CD14-positive monocyte (primary cell): Measurements from ENCODE around the gene IGSF9B. TPM values are rescaled to one million over a fixed set of nuclear protein-coding genes. Genes with fewer than 3 reads are reported as not detected.

ENCODE experiments used
- DNase-seq, 3 donors: peaks; one replicate each; pipeline ENCODE4 v3.0.0-alpha.2; 2011 to 2022
- H2AFZ ChIP-seq: 2 replicates; pipeline ENCODE4 v1.6.0; 2012; ENCODE audit warnings: mild to moderate bottlenecking, low read depth, low read length, inconsistent platforms; ENCODE audit not compliant: insufficient read depth, poor library complexity, severe bottlenecking
- H3K27ac ChIP-seq, 2 donors: 1 replicate in 1 of 2; 2 replicates in 1 of 2; pipeline ENCODE4 v1.5.1; 2012 to 2013; ENCODE audit warnings: low read length in 2 of 2, control low read depth in 1 of 2, inconsistent platforms in 1 of 2, low read depth in 1 of 2, mild to moderate bottlenecking in 1 of 2
- H3K27me3 ChIP-seq, 2 donors: one replicate each; pipeline versions ENCODE4 v1.6.0 to v1.6.1; 2011 to 2013; ENCODE audit warnings: low read length in 2 of 2; ENCODE audit not compliant: control insufficient read depth in 2 of 2, insufficient read depth in 2 of 2
- H3K36me3 ChIP-seq, 2 donors: replicated peaks in 1 of 2; 1 replicate in 1 of 2; 2 replicates in 1 of 2; pipeline versions ENCODE4 v1.5.1 to v1.6.1; 2012 to 2013; ENCODE audit warnings: low read length in 2 of 2, control low read depth in 1 of 2, inconsistent platforms in 1 of 2, mild to moderate bottlenecking in 1 of 2; ENCODE audit not compliant: insufficient read depth in 2 of 2, control insufficient read depth in 1 of 2
- H3K4me1 ChIP-seq, 2 donors: 1 replicate in 1 of 2; 2 replicates in 1 of 2; pipeline versions ENCODE4 v1.5.1 to v1.6.1; 2012 to 2013; ENCODE audit warnings: low read length in 2 of 2, control low read depth in 1 of 2, inconsistent platforms in 1 of 2, mild to moderate bottlenecking in 1 of 2, moderate library complexity in 1 of 2; ENCODE audit not compliant: insufficient read depth in 2 of 2, control insufficient read depth in 1 of 2
- H3K4me2 ChIP-seq: replicated peaks from 2 replicates; pipeline ENCODE3; 2012; ENCODE audit warnings: low read length, moderate library complexity, mild to moderate bottlenecking; ENCODE audit not compliant: poor library complexity, severe bottlenecking; ENCODE audit errors: extremely low read depth
- H3K4me3 ChIP-seq, 3 experiments: fragments of 200-600 bp in 1 of 3; sonication (generic) in 1 of 3; replicated peaks in 1 of 3; 1 replicate in 2 of 3; 2 replicates in 1 of 3; pipeline ENCODE4 v1.5.1; 2011 to 2013; ENCODE audit warnings: low read length in 3 of 3, mild to moderate bottlenecking in 3 of 3, control low read depth in 2 of 3, low read depth in 2 of 3, inconsistent platforms in 1 of 3, moderate library complexity in 1 of 3
- H3K79me2 ChIP-seq: 2 replicates; pipeline ENCODE4 v1.6.0; 2012; ENCODE audit warnings: mild to moderate bottlenecking, control low read depth, inconsistent platforms, low read length, moderate library complexity; ENCODE audit not compliant: insufficient read depth
- H3K9ac ChIP-seq: 2 replicates; pipeline ENCODE4 v1.6.0; 2017; ENCODE audit warnings: low read length, mild to moderate bottlenecking; ENCODE audit not compliant: insufficient read depth, poor library complexity, severe bottlenecking
- H3K9me3 ChIP-seq, 2 donors: replicated peaks in 1 of 2; 1 replicate in 1 of 2; 2 replicates in 1 of 2; pipeline versions ENCODE4 v1.5.1 to v1.6.1; 2012 to 2013; ENCODE audit warnings: low read length in 2 of 2, control low read depth in 1 of 2; ENCODE audit not compliant: control insufficient read depth in 1 of 2, insufficient read depth in 1 of 2
- H4K20me1 ChIP-seq: 2 replicates; pipeline ENCODE4 v1.6.0; 2012; ENCODE audit warnings: mild to moderate bottlenecking, low read length, control low read depth, moderate library complexity; ENCODE audit not compliant: insufficient read depth
- H3K27ac Mint-ChIP-seq, 7 donors: one replicate each; pipeline ENCODE4 v1.8.0; 2020; ENCODE audit warnings: mild to moderate bottlenecking in 7 of 7, mixed read lengths in 7 of 7, moderate library complexity in 6 of 7, inconsistent platforms in 2 of 7
- H3K27me3 Mint-ChIP-seq, 3 donors: one replicate each; pipeline ENCODE4 v1.8.0; 2021 to 2022; ENCODE audit warnings: low read depth in 3 of 3, mild to moderate bottlenecking in 3 of 3, mixed read lengths in 3 of 3, moderate library complexity in 3 of 3, inconsistent platforms in 1 of 3
- H3K36me3 Mint-ChIP-seq, 2 donors: one replicate each; pipeline ENCODE4 v1.8.0; 2020; ENCODE audit warnings: mixed read lengths in 2 of 2, inconsistent platforms in 1 of 2, mild to moderate bottlenecking in 1 of 2
- H3K4me1 Mint-ChIP-seq: one replicate; pipeline ENCODE4 v1.8.0; 2020; ENCODE audit warnings: mild to moderate bottlenecking, mixed read lengths
- H3K4me3 Mint-ChIP-seq, 2 donors: one replicate each; pipeline ENCODE4 v1.8.0; 2020; ENCODE audit warnings: mild to moderate bottlenecking in 2 of 2, mixed read lengths in 2 of 2, moderate library complexity in 1 of 2
- H3K9me3 Mint-ChIP-seq, 7 donors: one replicate each; pipeline ENCODE4 v1.8.0; 2020 to 2022; ENCODE audit warnings: mixed read lengths in 7 of 7, mild to moderate bottlenecking in 6 of 7, moderate library complexity in 6 of 7, inconsistent platforms in 2 of 7
- WGBS: methylation state at CpG from one replicate; pipeline ENCODE4 v1.1.5; 2013; ENCODE audit warnings: missing lambda C conversion rate; ENCODE audit not compliant: insufficient coverage; 5-methylcytosine and 5-hydroxymethylcytosine counted together
- intact Hi-C, 2 donors: fragments of 100-400 bp; cut with micrococcal nuclease; formaldehyde crosslinking; loops; one replicate each; pipeline versions ENCODE4 v1.15.0 to v1.15.1; 2023
- polyA plus RNA-seq, 3 donors: library from polyadenylated mRNA; depleted of rRNA in 1 of 3; unstranded in 2 of 3; stranded (reverse) in 1 of 3; fragments of 300-500 nt in 2 of 3; fragments of >200 nt in 1 of 3; fragmentation: Illumina TruSeq in 2 of 3; gene quantifications; 1 replicate in 2 of 3; 2 replicates in 1 of 3; pipeline ENCODE4 v1.2.3, GENCODE V29; 2012 to 2021
- TF ChIP-seq, protein P1 (sequence below): fragments of 200-600 bp; IDR thresholded peaks from one replicate; pipeline ENCODE4 v1.8.0; 2022; ENCODE audit warnings: antibody characterized with exemption, mild to moderate bottlenecking

The IGSF9B gene
- polyA plus RNA-seq, 3 donors: not detected

DNA sequence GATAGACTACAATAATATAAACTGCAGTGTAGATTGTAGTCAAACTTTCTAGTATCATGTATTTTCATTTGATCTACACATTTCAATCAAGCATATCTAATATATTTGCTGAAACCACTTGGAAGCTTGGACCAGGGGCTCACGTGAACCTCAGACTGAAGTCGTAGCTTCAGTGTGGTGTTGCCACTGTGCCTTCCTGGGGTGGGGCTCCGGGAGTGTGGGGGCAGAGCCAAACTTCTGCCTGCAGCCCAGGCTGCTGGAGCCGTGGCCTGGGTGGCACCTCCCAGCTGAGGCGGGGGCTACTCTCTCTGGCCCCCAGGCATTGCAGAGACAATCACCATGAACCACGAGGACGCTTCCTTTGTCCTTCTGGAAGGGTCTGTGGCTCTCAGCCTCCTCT is 36.3 kb upstream of the IGSF9B start:
- Histone ChIP-seq H3K36me3 (no peaks in the 10 kb centered on the region), H2AFZ (no peak overlapping the region), H3K4me2 (no peak overlapping the region), H3K4me3 (no peak overlapping the region), H3K4me1 (no peaks in the 10 kb centered on the region), H3K9ac (no peak overlapping the region), H3K79me2 (no peaks in the 10 kb centered on the region), H3K27ac (no peak overlapping the region), H3K9me3 (no peaks in the 10 kb centered on the region), H3K27me3 (no peaks in the 10 kb centered on the region), H4K20me1 (no peaks in the 10 kb centered on the region)
- peaks cover 5 to 13% (median 9%) of the 10 kb centered on the region in 3 donors for H3K27me3 Mint-ChIP-seq
- TF ChIP-seq, protein P1, sequence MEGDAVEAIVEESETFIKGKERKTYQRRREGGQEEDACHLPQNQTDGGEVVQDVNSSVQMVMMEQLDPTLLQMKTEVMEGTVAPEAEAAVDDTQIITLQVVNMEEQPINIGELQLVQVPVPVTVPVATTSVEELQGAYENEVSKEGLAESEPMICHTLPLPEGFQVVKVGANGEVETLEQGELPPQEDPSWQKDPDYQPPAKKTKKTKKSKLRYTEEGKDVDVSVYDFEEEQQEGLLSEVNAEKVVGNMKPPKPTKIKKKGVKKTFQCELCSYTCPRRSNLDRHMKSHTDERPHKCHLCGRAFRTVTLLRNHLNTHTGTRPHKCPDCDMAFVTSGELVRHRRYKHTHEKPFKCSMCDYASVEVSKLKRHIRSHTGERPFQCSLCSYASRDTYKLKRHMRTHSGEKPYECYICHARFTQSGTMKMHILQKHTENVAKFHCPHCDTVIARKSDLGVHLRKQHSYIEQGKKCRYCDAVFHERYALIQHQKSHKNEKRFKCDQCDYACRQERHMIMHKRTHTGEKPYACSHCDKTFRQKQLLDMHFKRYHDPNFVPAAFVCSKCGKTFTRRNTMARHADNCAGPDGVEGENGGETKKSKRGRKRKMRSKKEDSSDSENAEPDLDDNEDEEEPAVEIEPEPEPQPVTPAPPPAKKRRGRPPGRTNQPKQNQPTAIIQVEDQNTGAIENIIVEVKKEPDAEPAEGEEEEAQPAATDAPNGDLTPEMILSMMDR: no peak
- no peaks in the 10 kb centered on the region for H3K36me3 Mint-ChIP-seq
- H3K4me1 Mint-ChIP-seq: no peaks in the 10 kb centered on the region
- peaks cover 0 to 3% (median 0%) of the 10 kb centered on the region in 7 donors for H3K9me3 Mint-ChIP-seq
- no peak overlapping the region for H3K4me3 Mint-ChIP-seq
- DNase-seq: no peak
- H3K27ac Mint-ChIP-seq: no peak overlapping the region
- intact Hi-C loops: no loop called here
- WGBS: 90% methylated on average over 7 of the region's 7 CpGs

DNA sequence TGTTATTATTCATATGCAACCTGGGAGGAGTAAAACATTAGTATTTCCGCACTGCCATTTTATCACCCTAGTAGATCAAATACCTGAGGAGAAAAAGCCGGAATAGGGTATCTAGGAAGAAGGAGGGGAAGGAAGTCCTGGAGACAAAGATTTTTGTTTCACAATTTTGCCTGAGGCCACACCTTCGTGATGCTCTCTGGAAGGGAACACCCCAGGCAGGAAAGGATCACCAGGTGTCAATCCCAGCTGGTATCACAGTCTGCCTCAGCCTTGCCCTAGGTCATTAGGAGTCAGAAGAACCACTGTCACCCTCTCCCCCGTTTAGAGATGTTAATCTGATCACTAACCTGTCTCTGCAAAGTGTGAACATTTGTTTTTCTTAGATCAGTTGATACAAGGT is 35.4 kb upstream of the IGSF9B start:
- no peak overlapping the region for H3K27ac Mint-ChIP-seq
- no CpG with 5 or more reads among the region's 4 CpGs for WGBS
- H3K9me3 ChIP-seq: no peaks in the 10 kb centered on the region
- H3K4me3 ChIP-seq: no peak overlapping the region
- H3K9me3 Mint-ChIP-seq: peaks cover 0 to 3% (median 0%) of the 10 kb centered on the region in 7 donors
- TF ChIP-seq, protein P1: no peak
- DNase-seq: no peak
- no peak overlapping the region for H3K9ac ChIP-seq
- no peak overlapping the region for H3K4me2 ChIP-seq
- no peaks in the 10 kb centered on the region for H3K36me3 ChIP-seq
- peaks cover 5 to 13% (median 9%) of the 10 kb centered on the region in 3 donors for H3K27me3 Mint-ChIP-seq
- H3K36me3 Mint-ChIP-seq: no peaks in the 10 kb centered on the region
- no peaks in the 10 kb centered on the region for H3K79me2 ChIP-seq
- H3K4me1 Mint-ChIP-seq: no peaks in the 10 kb centered on the region
- no peak overlapping the region for H2AFZ ChIP-seq
- no peaks in the 10 kb centered on the region for H3K27me3 ChIP-seq
- H3K4me3 Mint-ChIP-seq: no peak overlapping the region
- H3K4me1 ChIP-seq: no peaks in the 10 kb centered on the region
- no peak overlapping the region for H3K27ac ChIP-seq
- intact Hi-C loops: no loop called here
- H4K20me1 ChIP-seq: no peaks in the 10 kb centered on the region
